ENCODE results near the gene CD320.
"Not testable (repeated sequence)": the region's sequence is repeated elsewhere in the genome, so short reads cannot be mapped to it uniquely, and the experiment has no call there.

DNA sequence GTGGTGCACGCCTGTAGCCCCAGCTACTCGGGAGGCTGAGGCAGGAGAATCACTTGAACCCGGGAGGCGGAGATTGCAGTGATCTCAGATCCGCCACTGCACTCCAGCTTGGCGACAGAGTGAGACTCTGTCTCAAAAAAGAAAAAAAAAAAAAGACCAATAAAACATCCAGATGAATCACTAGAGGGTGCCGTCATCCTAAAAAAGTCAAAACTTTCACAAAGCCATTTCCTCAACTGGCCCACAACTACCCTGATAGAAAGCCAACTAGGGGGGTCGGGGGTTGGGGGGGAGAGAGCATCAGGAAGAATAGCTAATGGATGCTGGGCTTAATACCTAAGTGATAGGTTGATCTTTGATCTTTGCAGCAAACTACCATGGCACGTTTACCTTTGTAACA, 10.7 kb upstream of the CD320 start:
- TF ChIP-seq, protein P1, sequence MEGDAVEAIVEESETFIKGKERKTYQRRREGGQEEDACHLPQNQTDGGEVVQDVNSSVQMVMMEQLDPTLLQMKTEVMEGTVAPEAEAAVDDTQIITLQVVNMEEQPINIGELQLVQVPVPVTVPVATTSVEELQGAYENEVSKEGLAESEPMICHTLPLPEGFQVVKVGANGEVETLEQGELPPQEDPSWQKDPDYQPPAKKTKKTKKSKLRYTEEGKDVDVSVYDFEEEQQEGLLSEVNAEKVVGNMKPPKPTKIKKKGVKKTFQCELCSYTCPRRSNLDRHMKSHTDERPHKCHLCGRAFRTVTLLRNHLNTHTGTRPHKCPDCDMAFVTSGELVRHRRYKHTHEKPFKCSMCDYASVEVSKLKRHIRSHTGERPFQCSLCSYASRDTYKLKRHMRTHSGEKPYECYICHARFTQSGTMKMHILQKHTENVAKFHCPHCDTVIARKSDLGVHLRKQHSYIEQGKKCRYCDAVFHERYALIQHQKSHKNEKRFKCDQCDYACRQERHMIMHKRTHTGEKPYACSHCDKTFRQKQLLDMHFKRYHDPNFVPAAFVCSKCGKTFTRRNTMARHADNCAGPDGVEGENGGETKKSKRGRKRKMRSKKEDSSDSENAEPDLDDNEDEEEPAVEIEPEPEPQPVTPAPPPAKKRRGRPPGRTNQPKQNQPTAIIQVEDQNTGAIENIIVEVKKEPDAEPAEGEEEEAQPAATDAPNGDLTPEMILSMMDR (IDR thresholded peaks at IDR 0.05): not testable (repeated sequence)
- not testable (repeated sequence) for TF ChIP-seq POLR2AphosphoS5 (IDR thresholded peaks at IDR 0.05)
